HepG2 (cell line): ENCODE measurements around the gene TNS1. TPM values are rescaled to one million over a fixed set of nuclear protein-coding genes. Genes with fewer than 3 reads are reported as not detected.

Experiments used
- ATAC-seq: fragments of 200-7000 bp; cut with Tn5 transposase; 3 replicates; pipeline ENCODE4 v1.9.1; 2020; ENCODE audit warnings: mild to moderate bottlenecking, moderate library complexity
- BruUV-seq: library from RNA; stranded (reverse); fragments of 400-500 nt; replicated peaks from 2 replicates; lab custom pipeline; 2021; lab: Mats Ljungman, UMichigan
- CTCF ChIA-PET: fragments of 300-600 bp; formaldehyde crosslinking; extraction: SDS; loops from one replicate; lab custom pipeline; 2021; ENCODE audit warnings: low total read pairs, inconsistent platforms, low intra/inter-chr PET ratio; lab: Yijun Ruan, JAX
- POLR2A ChIA-PET: fragments of 350-600 bp; sonication (Branson Sonifier 250); formaldehyde crosslinking; loops from one replicate; lab custom pipeline; 2020; ENCODE audit warnings: antibody characterized with exemption, inconsistent platforms; lab: Yijun Ruan, JAX
- DNase-seq: peaks from one replicate; pipeline ENCODE4 v3.0.0-alpha.2; 2015; ENCODE audit warnings: low spot score
- FAIRE-seq: peaks from 3 replicates; lab custom pipeline; 2011; peaks lifted over from hg19 to GRCh38; lab: Jason Lieb, UNC
- H2AFZ ChIP-seq: one replicate; pipeline ENCODE4 v1.6.1; 2011; ENCODE audit warnings: low read length, inconsistent platforms
- H3K27ac ChIP-seq: fragments of 300-600 bp; 3 replicates; pipeline ENCODE4 v1.8.0; 2011; ENCODE audit warnings: mixed run types, mild to moderate bottlenecking, mixed read lengths, low read length, inconsistent platforms; ENCODE audit not compliant: insufficient read depth; ENCODE audit errors: extremely low read length
- H3K27me3 ChIP-seq, 2 experiments: fragments of 200-600 bp in 1 of 2; 2 replicates in 1 of 2; 3 replicates in 1 of 2; pipeline versions ENCODE4 v1.6.0 to v1.8.0; 2011; ENCODE audit warnings: low read length in 2 of 2, mild to moderate bottlenecking in 2 of 2, moderate library complexity in 2 of 2, inconsistent platforms in 1 of 2; ENCODE audit not compliant: insufficient read depth in 2 of 2, control insufficient read depth in 1 of 2
- H3K36me3 ChIP-seq, 2 experiments: fragments of 200-600 bp in 1 of 2; replicated peaks in 1 of 2; 2 replicates in 1 of 2; 3 replicates in 1 of 2; pipeline versions ENCODE4 v1.5.1 to v1.8.0; 2011; ENCODE audit warnings: low read length in 2 of 2, inconsistent platforms in 1 of 2; ENCODE audit not compliant: insufficient read depth in 2 of 2, control insufficient read depth in 1 of 2
- H3K4me1 ChIP-seq: 2 replicates; pipeline ENCODE4 v1.5.1; 2012; ENCODE audit warnings: low read length, inconsistent platforms; ENCODE audit not compliant: insufficient read depth
- H3K4me2 ChIP-seq: 2 replicates; pipeline ENCODE4 v1.6.0; 2011; ENCODE audit warnings: low read depth, low read length, inconsistent platforms
- H3K4me3 ChIP-seq, 3 experiments: fragments of 200-600 bp in 1 of 3; sonication (generic), shearing (Covaris generic) in 1 of 3; replicated peaks in 1 of 3; 2 replicates each; pipeline ENCODE4 v1.5.1; 2011 to 2016; ENCODE audit warnings: low read length in 3 of 3, inconsistent platforms in 2 of 3, low read depth in 2 of 3, mild to moderate bottlenecking in 2 of 3, control low read depth in 1 of 3, mixed read lengths in 1 of 3; ENCODE audit not compliant: insufficient read depth in 1 of 3
- H3K79me2 ChIP-seq: one replicate; pipeline ENCODE4 v1.6.1; 2011; ENCODE audit warnings: low read length, inconsistent platforms; ENCODE audit not compliant: insufficient read depth
- H3K9ac ChIP-seq: 2 replicates; pipeline ENCODE4 v1.6.0; 2011; ENCODE audit warnings: mild to moderate bottlenecking, low read depth, low read length, inconsistent platforms; ENCODE audit not compliant: insufficient read depth
- H3K9me3 ChIP-seq: 2 replicates; pipeline ENCODE4 v1.5.1; 2012; ENCODE audit warnings: mild to moderate bottlenecking, low read length
- H4K20me1 ChIP-seq: 2 replicates; pipeline ENCODE4 v1.6.0; 2011; ENCODE audit warnings: inconsistent platforms, mild to moderate bottlenecking, low read length, moderate library complexity; ENCODE audit not compliant: insufficient read depth
- HNRNPL ChIP-seq: fragments of 200-400 bp; formaldehyde crosslinking; IDR thresholded peaks from 2 replicates; pipeline ENCODE4 v1.6.1; 2017; ENCODE audit warnings: mild to moderate bottlenecking, low read depth, low read length
- ZNF687 ChIP-seq: sonication (generic); formaldehyde crosslinking; IDR thresholded peaks from 2 replicates; pipeline ENCODE4 v1.5.1; 2020; ENCODE audit warnings: mild to moderate bottlenecking, missing genetic modification reagents, moderate library complexity
- WGBS: methylation state at CpG from one replicate; pipeline ENCODE4 v1.1.6; 2017; ENCODE audit warnings: low lambda C conversion rate; 5-methylcytosine and 5-hydroxymethylcytosine counted together
- in situ Hi-C: cut with HindIII; loops from 2 replicates; pipeline ENCODE4 v1.10.0; 2017; ENCODE audit warnings: low pct_unique_long_range_greater_than_20kb; ENCODE audit not compliant: extremely low pct_ligation_motif_present
- intact Hi-C: fragments of 100-400 bp; cut with micrococcal nuclease; formaldehyde crosslinking; loops from one replicate; pipeline ENCODE4 v1.10.0; 2022; ENCODE audit not compliant: unreplicated experiment
- polyA plus RNA-seq, 8 experiments: library from polyadenylated mRNA; depleted of rRNA in 3 of 8; stranded (reverse) in 7 of 8; unstranded in 1 of 8; fragments of >200 nt; fragmentation: Illumina TruSeq in 4 of 8; extraction: Trizol in 4 of 8; gene quantifications; 2 replicates each; pipeline versions ENCODE4 v1.2.1 to v1.2.3, GENCODE V29; 2011 to 2016; ENCODE audit warnings: low read depth in 4 of 8, missing spikeins in 1 of 8, mixed read lengths in 1 of 8; ENCODE audit not compliant: insufficient read depth in 1 of 8
- total RNA-seq, 5 experiments: library from RNA; depleted of rRNA; stranded (reverse); fragments of >200 nt; fragmentation: Illumina TruSeq; extraction: Trizol; gene quantifications; 2 replicates each; pipeline ENCODE4 v1.2.3, GENCODE V29; 2016; ENCODE audit warnings: low read depth in 1 of 5
- TF ChIP-seq, protein P1 (sequence below): sonication (generic); formaldehyde crosslinking; IDR thresholded peaks from 2 replicates; pipeline ENCODE4 v1.8.0; 2023; ENCODE audit warnings: mild to moderate bottlenecking, missing genetic modification reagents
- TF ChIP-seq, protein P2 (sequence below): sonication (generic); formaldehyde crosslinking; IDR thresholded peaks from 2 replicates; pipeline ENCODE4 v1.9.0; 2022; ENCODE audit warnings: low read depth, missing genetic modification reagents
- TF ChIP-seq, protein P3 (sequence below): IDR thresholded peaks from 2 replicates; pipeline ENCODE4 v1.6.1; 2018; ENCODE audit warnings: missing genetic modification reagents, mild to moderate bottlenecking, missing compliant biosample characterization

Gene TNS1
- total and polyA plus RNA-seq, 2 of the 13 experiments (the other 11 are each of a cell fraction or from before 2014, with no cell fraction given) = 1.9 to 118 TPM

GRCh38 chr2:217920879-217921603, 81.8 kb downstream of the TNS1 start:
- Histone ChIP-seq H3K27me3 (no peaks in the 10 kb centered on the region), H3K27ac (no peak overlapping the region), H3K4me1 (peaks cover 74% of the 10 kb centered on the region), H3K79me2 (no peaks in the 10 kb centered on the region), H2AFZ (no peak overlapping the region), H3K4me2 (no peak overlapping the region), H3K9me3 (no peaks in the 10 kb centered on the region), H3K36me3 (peaks cover 4 to 5% of the 10 kb centered on the region in 2 experiments; a peak in 2 of 5 replicates), H4K20me1 (peaks cover 4% of the 10 kb centered on the region; the same call in 1 of the 2 replicates), H3K4me3 (no peak overlapping the region), H3K9ac (no peak overlapping the region)
- BruUV-seq = no TSS peak
- in situ Hi-C loops = no loop called here
- 75% methylated on average over 6 of the region's 8 CpGs for WGBS
- FAIRE-seq = no peak
- ATAC-seq = no peak
- DNase-seq = no peak
- CTCF ChIA-PET = interaction anchor here (1.6 to 2.3 kb wide), 3 partner anchors 21 to 136 kb away, joined by 3 to 9 read pairs (median 6); no protein-coding TSS in a partner anchor
- POLR2A ChIA-PET = interaction anchor here (3.2 kb wide), 1 partner anchor 19 kb away, joined by 9 read pairs; no protein-coding TSS in a partner anchor
- TF ChIP-seq, protein P1, sequence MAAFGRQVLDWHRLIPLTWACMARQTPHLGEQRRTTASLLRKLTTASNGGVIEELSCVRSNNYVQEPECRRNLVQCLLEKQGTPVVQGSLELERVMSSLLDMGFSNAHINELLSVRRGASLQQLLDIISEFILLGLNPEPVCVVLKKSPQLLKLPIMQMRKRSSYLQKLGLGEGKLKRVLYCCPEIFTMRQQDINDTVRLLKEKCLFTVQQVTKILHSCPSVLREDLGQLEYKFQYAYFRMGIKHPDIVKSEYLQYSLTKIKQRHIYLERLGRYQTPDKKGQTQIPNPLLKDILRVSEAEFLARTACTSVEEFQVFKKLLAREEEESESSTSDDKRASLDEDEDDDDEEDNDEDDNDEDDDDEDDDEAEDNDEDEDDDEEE = 0 out of 2 replicates have a peak, but pooled peaks have one; percentile 25
- TF ChIP-seq, protein P2, sequence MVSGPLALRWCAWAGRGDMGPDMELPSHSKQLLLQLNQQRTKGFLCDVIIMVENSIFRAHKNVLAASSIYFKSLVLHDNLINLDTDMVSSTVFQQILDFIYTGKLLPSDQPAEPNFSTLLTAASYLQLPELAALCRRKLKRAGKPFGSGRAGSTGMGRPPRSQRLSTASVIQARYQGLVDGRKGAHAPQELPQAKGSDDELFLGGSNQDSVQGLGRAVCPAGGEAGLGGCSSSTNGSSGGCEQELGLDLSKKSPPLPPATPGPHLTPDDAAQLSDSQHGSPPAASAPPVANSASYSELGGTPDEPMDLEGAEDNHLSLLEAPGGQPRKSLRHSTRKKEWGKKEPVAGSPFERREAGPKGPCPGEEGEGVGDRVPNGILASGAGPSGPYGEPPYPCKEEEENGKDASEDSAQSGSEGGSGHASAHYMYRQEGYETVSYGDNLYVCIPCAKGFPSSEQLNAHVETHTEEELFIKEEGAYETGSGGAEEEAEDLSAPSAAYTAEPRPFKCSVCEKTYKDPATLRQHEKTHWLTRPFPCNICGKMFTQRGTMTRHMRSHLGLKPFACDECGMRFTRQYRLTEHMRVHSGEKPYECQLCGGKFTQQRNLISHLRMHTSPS (CRISPR knock-in tag) = 0 out of 2 replicates have a peak, but pooled peaks have one; percentile 28
- TF ChIP-seq, protein P3, sequence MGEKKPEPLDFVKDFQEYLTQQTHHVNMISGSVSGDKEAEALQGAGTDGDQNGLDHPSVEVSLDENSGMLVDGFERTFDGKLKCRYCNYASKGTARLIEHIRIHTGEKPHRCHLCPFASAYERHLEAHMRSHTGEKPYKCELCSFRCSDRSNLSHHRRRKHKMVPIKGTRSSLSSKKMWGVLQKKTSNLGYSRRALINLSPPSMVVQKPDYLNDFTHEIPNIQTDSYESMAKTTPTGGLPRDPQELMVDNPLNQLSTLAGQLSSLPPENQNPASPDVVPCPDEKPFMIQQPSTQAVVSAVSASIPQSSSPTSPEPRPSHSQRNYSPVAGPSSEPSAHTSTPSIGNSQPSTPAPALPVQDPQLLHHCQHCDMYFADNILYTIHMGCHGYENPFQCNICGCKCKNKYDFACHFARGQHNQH (CRISPR knock-in tag) = no peak
- TF ChIP-seq ZNF687 (CRISPR knock-in tag) (peak; percentile 35; the same call in 1 of the 2 replicates), HNRNPL (peak; percentile 72)
- intact Hi-C loops = no loop called here
